Breast epithelium (tissue), 3 donors: ENCODE results near the gene ATP1B3.

Source experiments
- POLR2A ChIP-seq: fragments of 450-650 bp; IDR thresholded peaks from one replicate; pipeline ENCODE4 v1.6.1; 2016; ENCODE audit warnings: antibody characterized with exemption, mild to moderate bottlenecking, moderate library complexity
- POLR2AphosphoS5 ChIP-seq, 3 donors: sonication (generic); formaldehyde crosslinking; IDR thresholded peaks; one replicate each; pipeline ENCODE4 v1.6.1; 2017; ENCODE audit warnings: antibody characterized with exemption in 3 of 3
- TF ChIP-seq, protein P1 (sequence below), 3 donors: fragments of 450-650 bp; IDR thresholded peaks; one replicate each; pipeline ENCODE4 v1.5.1; 2016 to 2017; ENCODE audit warnings: antibody characterized with exemption in 3 of 3, mild to moderate bottlenecking in 3 of 3, moderate library complexity in 3 of 3

DNA sequence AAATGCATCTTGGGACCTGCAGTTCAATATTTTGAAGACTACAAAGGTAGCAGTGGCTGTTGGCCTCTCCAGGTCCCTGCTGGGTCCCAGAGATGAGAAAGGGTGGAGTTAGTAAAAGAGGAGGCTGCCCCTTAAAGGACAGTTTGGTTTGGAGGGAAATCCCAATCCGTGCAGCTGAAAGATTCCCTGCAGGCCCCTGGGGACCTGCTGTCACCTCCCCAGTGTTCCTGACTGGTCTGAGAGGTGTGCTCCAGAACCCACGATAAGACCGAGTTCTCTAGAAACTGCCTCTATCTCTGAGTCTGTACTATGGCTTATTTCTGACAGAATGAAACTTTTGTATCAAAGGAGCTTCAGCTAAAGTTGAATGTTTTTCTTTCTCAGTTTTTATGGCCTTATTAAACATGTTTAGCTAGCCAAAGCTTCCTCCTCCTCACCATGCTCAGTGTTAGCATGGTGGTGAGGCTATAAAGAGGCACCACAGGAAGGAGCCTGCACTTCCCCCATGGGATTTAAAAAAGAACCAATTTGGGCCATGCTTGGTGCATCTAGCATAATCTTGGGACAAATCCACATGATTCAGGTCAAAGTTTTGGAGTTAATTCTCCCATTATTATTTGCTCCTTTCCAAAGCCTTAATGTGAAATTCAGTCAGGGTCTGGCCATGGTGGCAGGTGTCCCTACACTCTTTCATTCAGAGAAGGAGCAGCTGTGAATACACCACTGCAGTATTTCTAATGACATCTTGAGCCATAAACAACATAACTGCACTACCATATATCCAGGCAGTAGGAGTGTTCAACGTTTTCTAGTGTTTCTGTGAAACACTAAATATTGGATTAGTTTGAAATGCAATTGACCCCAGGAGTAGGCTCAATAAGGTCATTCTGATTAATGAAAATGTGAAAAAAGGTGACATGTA, 74.4 kb downstream of the ATP1B3 start:
- TF ChIP-seq POLR2A, result no peak
- TF ChIP-seq, protein P1, sequence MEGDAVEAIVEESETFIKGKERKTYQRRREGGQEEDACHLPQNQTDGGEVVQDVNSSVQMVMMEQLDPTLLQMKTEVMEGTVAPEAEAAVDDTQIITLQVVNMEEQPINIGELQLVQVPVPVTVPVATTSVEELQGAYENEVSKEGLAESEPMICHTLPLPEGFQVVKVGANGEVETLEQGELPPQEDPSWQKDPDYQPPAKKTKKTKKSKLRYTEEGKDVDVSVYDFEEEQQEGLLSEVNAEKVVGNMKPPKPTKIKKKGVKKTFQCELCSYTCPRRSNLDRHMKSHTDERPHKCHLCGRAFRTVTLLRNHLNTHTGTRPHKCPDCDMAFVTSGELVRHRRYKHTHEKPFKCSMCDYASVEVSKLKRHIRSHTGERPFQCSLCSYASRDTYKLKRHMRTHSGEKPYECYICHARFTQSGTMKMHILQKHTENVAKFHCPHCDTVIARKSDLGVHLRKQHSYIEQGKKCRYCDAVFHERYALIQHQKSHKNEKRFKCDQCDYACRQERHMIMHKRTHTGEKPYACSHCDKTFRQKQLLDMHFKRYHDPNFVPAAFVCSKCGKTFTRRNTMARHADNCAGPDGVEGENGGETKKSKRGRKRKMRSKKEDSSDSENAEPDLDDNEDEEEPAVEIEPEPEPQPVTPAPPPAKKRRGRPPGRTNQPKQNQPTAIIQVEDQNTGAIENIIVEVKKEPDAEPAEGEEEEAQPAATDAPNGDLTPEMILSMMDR (IDR thresholded peaks at IDR 0.05), result no peak
- no peak for TF ChIP-seq POLR2AphosphoS5 (IDR thresholded peaks at IDR 0.05)
